Prostate gland (tissue), 2 donors: ENCODE results near the gene TAF4. TPM values are rescaled to one million over a fixed set of nuclear protein-coding genes. Genes with fewer than 3 reads are reported as not detected.

ENCODE experiments used
- DNase-seq: peaks from one replicate; pipeline ENCODE4 v3.0.0-alpha.2; 2019; ENCODE audit warnings: low spot score
- H3K27ac ChIP-seq, 2 donors: fragments of 200-600 bp; sonication (generic); 2 replicates each; pipeline ENCODE4 v1.5.1; 2017 to 2019
- H3K27me3 ChIP-seq: fragments of 200-600 bp; sonication (generic); replicated peaks from 2 replicates; pipeline ENCODE4 v1.5.1; 2019; ENCODE audit not compliant: insufficient read depth
- H3K36me3 ChIP-seq, 2 donors: fragments of 200-600 bp; sonication (generic); 1 replicate in 1 of 2; 2 replicates in 1 of 2; pipeline versions ENCODE4 v1.5.1 to v1.8.1; 2017 to 2019
- H3K4me1 ChIP-seq: fragments of 200-600 bp; sonication (generic); replicated peaks from 2 replicates; pipeline ENCODE4 v1.5.1; 2019
- H3K4me3 ChIP-seq, 2 donors: fragments of 200-600 bp; sonication (generic); 2 replicates each; pipeline ENCODE4 v1.5.1; 2017 to 2019
- H3K9me3 ChIP-seq: fragments of 200-600 bp; sonication (generic); 2 replicates; pipeline ENCODE4 v1.5.1; 2017
- POLR2A ChIP-seq: fragments of 450-650 bp; IDR thresholded peaks from one replicate; pipeline ENCODE4 v1.6.1; 2016; ENCODE audit warnings: antibody characterized with exemption, mild to moderate bottlenecking
- POLR2AphosphoS5 ChIP-seq: sonication (generic); formaldehyde crosslinking; IDR thresholded peaks from one replicate; pipeline ENCODE4 v1.6.1; 2017; ENCODE audit warnings: antibody characterized with exemption
- WGBS: methylation state at CpG from one replicate; pipeline ENCODE4 v1.1.5; 2018; 5-methylcytosine and 5-hydroxymethylcytosine counted together
- intact Hi-C: fragments of 100-400 bp; cut with DNase I; formaldehyde crosslinking; loops from one replicate; pipeline ENCODE4 v1.14.2; 2022
- total RNA-seq, 2 donors: library from RNA; depleted of rRNA; stranded (reverse); fragments of >200 nt; gene quantifications; one replicate each; pipeline ENCODE4 v1.1.0, GENCODE V29; 2016
- TF ChIP-seq, protein P1 (sequence below), 4 experiments: fragments of 200-600 bp in 2 of 4; fragments of 450-650 bp in 2 of 4; sonication (generic) in 2 of 4; IDR thresholded peaks; 1 replicate in 3 of 4; 2 replicates in 1 of 4; pipeline ENCODE4 v1.5.1; 2016 to 2019; ENCODE audit warnings: antibody characterized with exemption in 4 of 4, mild to moderate bottlenecking in 2 of 4, moderate library complexity in 2 of 4

The TAF4 gene
- total RNA-seq, 2 donors from 2014 or later = 19.9 to 57.1 TPM

DNA sequence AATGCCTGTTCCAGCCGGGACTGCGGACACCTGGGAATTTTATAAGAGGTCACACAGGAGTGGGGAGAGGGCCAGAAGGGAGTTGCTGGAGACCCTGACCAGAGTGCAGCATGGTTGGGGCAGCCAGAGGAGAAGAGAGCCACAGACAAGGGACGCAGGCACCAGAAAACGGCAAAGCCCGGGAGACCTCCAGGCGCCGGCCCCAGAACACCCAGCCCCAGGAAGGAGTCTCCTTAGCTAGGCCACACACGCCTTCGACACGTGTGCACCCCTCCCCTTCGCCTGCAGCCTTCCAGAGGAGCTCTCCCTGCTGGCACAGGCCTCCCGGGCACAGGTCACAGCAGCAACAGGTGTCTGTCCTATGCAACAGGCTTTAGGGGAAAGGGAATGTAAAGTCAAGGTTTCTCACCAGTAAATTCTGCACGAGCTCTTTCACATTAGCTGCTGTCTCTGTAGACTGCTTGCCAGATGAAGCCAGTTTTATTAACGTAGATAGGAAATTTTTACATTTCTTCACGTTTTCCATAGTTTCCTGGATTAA lies 57.0 kb downstream of the TAF4 start:
- 89% methylated on average over 15 of the region's 15 CpGs for WGBS
- Histone ChIP-seq H3K27ac (no peak overlapping the region), H3K9me3 (no peaks in the 10 kb centered on the region), H3K4me1 (no peaks in the 10 kb centered on the region), H3K36me3 (peaks cover 0 to 3% of the 10 kb centered on the region in 2 donors), H3K4me3 (no peak overlapping the region), H3K27me3 (no peaks in the 10 kb centered on the region)
- DNase-seq = no peak
- no peak for TF ChIP-seq POLR2A
- intact Hi-C loops = no loop called here

DNA sequence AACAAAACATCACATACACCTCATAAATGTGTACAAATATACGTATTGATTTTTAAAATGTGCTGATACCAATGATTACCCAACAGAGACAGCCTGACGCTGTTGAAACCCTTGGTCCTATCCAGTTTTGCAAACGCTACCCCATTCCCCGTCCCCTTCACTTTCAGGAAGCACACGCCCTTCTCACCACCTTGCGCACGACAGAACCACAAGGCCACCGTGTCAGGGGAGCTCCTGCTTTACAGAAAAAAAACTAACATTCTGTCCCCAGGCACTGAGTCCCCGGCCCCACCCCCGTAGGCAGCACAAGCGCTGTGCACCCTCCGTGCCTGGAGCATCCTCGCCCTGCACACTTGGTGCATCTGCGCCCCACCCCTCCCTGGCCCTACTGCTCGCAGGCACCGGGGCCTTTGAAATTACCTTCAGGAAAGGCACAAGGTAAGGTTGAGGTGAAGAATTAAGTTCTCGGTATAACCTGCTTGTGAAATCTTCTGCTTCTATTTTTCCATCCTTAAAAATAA lies 58.5 kb downstream of the TAF4 start:
- DNase-seq = no peak
- H3K4me3 ChIP-seq = no peak overlapping the region
- H3K27me3 ChIP-seq = no peaks in the 10 kb centered on the region
- WGBS = 85% methylated on average over 17 of the region's 17 CpGs
- H3K27ac ChIP-seq = no peak overlapping the region
- intact Hi-C loops = no loop called here
- TF ChIP-seq POLR2AphosphoS5 (no peak), POLR2A (no peak)
- TF ChIP-seq, protein P1, sequence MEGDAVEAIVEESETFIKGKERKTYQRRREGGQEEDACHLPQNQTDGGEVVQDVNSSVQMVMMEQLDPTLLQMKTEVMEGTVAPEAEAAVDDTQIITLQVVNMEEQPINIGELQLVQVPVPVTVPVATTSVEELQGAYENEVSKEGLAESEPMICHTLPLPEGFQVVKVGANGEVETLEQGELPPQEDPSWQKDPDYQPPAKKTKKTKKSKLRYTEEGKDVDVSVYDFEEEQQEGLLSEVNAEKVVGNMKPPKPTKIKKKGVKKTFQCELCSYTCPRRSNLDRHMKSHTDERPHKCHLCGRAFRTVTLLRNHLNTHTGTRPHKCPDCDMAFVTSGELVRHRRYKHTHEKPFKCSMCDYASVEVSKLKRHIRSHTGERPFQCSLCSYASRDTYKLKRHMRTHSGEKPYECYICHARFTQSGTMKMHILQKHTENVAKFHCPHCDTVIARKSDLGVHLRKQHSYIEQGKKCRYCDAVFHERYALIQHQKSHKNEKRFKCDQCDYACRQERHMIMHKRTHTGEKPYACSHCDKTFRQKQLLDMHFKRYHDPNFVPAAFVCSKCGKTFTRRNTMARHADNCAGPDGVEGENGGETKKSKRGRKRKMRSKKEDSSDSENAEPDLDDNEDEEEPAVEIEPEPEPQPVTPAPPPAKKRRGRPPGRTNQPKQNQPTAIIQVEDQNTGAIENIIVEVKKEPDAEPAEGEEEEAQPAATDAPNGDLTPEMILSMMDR (IDR thresholded peaks at IDR 0.05) = no peak
- no peaks in the 10 kb centered on the region for H3K9me3 ChIP-seq
- no peaks in the 10 kb centered on the region for H3K4me1 ChIP-seq
- H3K36me3 ChIP-seq = peaks cover 0 to under 1% of the 10 kb centered on the region in 2 donors

DNA sequence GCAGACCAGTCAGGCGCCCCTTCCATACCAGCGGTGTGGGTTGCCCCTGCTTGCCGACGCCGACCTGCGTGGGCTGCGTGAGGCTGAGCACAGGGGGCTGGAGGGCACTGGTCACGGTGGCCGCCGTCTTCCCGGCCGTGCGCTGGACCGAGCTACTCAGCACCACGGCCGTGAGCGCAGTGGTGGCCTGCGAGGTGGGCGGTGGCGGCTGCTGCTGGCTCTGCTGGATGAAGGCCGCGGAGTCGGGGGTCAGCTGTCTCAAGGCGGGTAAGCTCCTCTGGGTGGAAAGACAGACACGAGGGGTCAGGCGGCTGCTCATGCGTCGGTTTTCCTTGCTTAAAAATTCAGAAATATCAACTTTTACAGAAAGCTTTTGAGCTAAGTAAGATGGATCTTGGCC lies 59.2 kb downstream of the TAF4 start:
- intact Hi-C loops = no loop called here
- H3K9me3 ChIP-seq = no peaks in the 10 kb centered on the region

DNA sequence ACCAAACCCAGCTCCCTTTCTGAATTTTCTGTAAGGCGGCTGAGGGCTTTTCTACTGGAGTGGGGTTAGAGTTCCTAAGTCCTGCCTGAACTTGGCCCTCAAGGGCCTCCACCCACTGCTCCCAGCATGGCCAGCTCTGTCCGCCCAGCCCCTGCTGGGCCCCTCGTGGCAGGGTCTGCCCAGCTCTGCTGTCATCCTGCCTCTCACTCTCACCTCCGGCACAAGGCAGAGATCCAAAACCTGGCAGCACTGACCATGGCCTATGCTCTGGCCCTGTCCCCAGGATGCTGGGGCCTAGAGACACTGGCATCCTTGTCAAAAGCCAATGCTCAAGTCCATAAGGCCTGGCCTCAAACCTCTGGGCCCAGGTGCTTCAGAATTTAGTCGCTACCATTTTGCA lies 61.1 kb downstream of the TAF4 start:
- intact Hi-C loops = no loop called here
- 95% methylated on average over 5 of the region's 5 CpGs for WGBS
- peaks cover 0 to 11% of the 10 kb centered on the region in 2 donors for H3K36me3 ChIP-seq

More for the DNA sequence above, 59.2 kb downstream of the TAF4 start:
- TF ChIP-seq, protein P1 (IDR thresholded peaks at IDR 0.05) = no peak
- no peak for TF ChIP-seq POLR2AphosphoS5
- no peak for TF ChIP-seq POLR2A
- 89% methylated on average over 28 of the region's 28 CpGs for WGBS
- H3K27ac ChIP-seq = no peak overlapping the region
- peaks cover 0 to 8% of the 10 kb centered on the region in 2 donors for H3K36me3 ChIP-seq
- H3K4me3 ChIP-seq = no peak overlapping the region
- H3K4me1 ChIP-seq = no peaks in the 10 kb centered on the region
- DNase-seq = no peak
- no peaks in the 10 kb centered on the region for H3K27me3 ChIP-seq

DNA sequence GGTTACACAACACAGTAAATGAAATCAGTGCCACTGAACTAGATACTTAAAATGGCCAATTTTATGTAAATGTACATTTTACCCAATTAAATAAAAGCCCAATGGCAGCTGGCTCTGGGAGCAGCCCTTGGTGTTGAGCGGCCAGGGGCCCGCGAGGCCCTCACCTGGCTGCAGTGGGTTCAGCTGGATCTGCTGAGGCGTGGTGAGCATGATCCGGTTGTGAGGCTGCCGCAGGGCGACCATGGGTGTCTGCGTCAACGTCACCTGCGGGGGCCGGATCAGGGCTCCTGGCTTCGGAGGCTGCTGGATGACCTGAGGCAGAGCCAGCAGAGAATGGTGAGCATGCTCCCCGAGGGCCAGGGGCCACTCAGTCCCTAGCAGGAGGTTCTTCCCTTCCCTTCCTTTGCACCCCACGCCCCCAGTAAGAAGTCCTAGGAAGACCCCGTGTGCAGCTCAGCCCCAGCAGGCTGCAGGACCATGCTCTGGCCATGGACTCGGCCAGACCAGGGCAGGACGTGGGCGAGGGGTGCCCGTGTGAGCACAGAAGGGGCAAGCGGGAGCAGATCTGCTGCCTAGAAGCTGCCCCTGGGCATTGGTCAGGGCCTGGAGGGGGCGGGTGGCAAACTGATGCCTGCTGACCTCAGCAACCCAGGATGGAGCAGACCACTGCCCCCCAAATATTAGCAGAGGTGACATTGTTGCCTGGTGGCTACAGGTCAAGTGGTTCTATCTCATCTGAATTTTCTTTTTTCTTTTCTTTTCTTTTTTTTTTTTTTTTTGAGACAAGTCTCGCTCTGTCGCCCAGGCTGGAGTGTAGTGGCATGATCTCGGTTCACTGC lies 61.9 kb downstream of the TAF4 start:
- Histone ChIP-seq H3K9me3 (no peaks in the 10 kb centered on the region), H3K4me3 (no peak overlapping the region), H3K4me1 (no peaks in the 10 kb centered on the region), H3K36me3 (peaks cover 0 to 11% of the 10 kb centered on the region in 2 donors), H3K27ac (peak overlapping the region in 1 of 2 donors; percentile 43), H3K27me3 (no peaks in the 10 kb centered on the region)
- intact Hi-C loops = no loop called here
- WGBS = 87% methylated on average over 24 of the region's 24 CpGs
- DNase-seq = no peak
- TF ChIP-seq, protein P1 (IDR thresholded peaks at IDR 0.05) = no peak
- no peak for TF ChIP-seq POLR2A
- TF ChIP-seq POLR2AphosphoS5 = no peak

More for the DNA sequence above, 61.1 kb downstream of the TAF4 start:
- no peaks in the 10 kb centered on the region for H3K9me3 ChIP-seq
- H3K4me3 ChIP-seq = no peak overlapping the region
- TF ChIP-seq, protein P1 (IDR thresholded peaks at IDR 0.05) = no peak
- no peak for TF ChIP-seq POLR2A
- no peak for TF ChIP-seq POLR2AphosphoS5
- H3K27me3 ChIP-seq = no peaks in the 10 kb centered on the region
- no peaks in the 10 kb centered on the region for H3K4me1 ChIP-seq
- no peak for DNase-seq
- H3K27ac ChIP-seq = no peak overlapping the region
